GM18520 (cell line): Measurements from ENCODE around the gene RIC1.
"Not testable (repeated sequence)": the region's sequence is repeated elsewhere in the genome, so short reads cannot be mapped to it uniquely, and the experiment has no call there.

ENCODE experiments used
- ATAC-seq: cut with Tn5 transposase; IDR thresholded peaks from one replicate; pipeline ENCODE4 v1.9.1; 2021; ENCODE audit not compliant: unreplicated experiment

RIC1 gene

GRCh38 chr9:5628530-5629311, at the start of gene RIC1:
TSS of gene RIC1 (plus strand) at chr9:5629107. CDS start at chr9:5629310, 203 bp downstream.
- ATAC-seq: peak; percentile 47

- ATAC-seq: no peak
Measured at GRCh38 chr9:5579881-5580280, 49.0 kb upstream of the RIC1 start.

- ATAC-seq: no peak
Measured at GRCh38 chr9:5580650-5581049, 48.3 kb upstream of the RIC1 start.

- not testable (repeated sequence) for ATAC-seq
Measured at GRCh38 chr9:5581706-5582105, 47.2 kb upstream of the RIC1 start.

GRCh38 chr9:5582835-5583195, 46.1 kb upstream of the RIC1 start:
- ATAC-seq: peak; percentile 36

GRCh38 chr9:5586391-5586802, 42.5 kb upstream of the RIC1 start:
- ATAC-seq: peak; percentile 30

GRCh38 chr9:5587024-5587423, 41.9 kb upstream of the RIC1 start:
- peak; percentile 16 for ATAC-seq

- ATAC-seq: no peak
Measured at GRCh38 chr9:5592231-5592630, 36.7 kb upstream of the RIC1 start.

- ATAC-seq: no peak
Measured at GRCh38 chr9:5592904-5593303, 36.0 kb upstream of the RIC1 start.

- ATAC-seq: peak; percentile 57
Measured at GRCh38 chr9:5593904-5594303, 35.0 kb upstream of the RIC1 start.

GRCh38 chr9:5596173-5596572, 32.7 kb upstream of the RIC1 start:
- no peak for ATAC-seq

GRCh38 chr9:5608298-5609225, 20.3 kb upstream of the RIC1 start:
- ATAC-seq: no peak

GRCh38 chr9:5609226-5609596, 19.7 kb upstream of the RIC1 start:
- no peak for ATAC-seq

GRCh38 chr9:5610491-5610890, 18.4 kb upstream of the RIC1 start:
- ATAC-seq: no peak

GRCh38 chr9:5611321-5612184, 17.4 kb upstream of the RIC1 start:
- ATAC-seq: no peak

- no peak for ATAC-seq
Measured at GRCh38 chr9:5612185-5612530, 16.7 kb upstream of the RIC1 start.

GRCh38 chr9:5614192-5614591, 14.7 kb upstream of the RIC1 start:
- no peak for ATAC-seq

- ATAC-seq: no peak
Measured at GRCh38 chr9:5614985-5615384, 13.9 kb upstream of the RIC1 start.

- peak; percentile 96 for ATAC-seq
Measured at GRCh38 chr9:5617749-5618148, 11.2 kb upstream of the RIC1 start.

GRCh38 chr9:5620494-5620893, 8.4 kb upstream of the RIC1 start:
- ATAC-seq: no peak

- ATAC-seq: no peak
Measured at GRCh38 chr9:5621327-5621726, 7.6 kb upstream of the RIC1 start.
